Liver (tissue), 9 donors: ENCODE data around the gene SUN3. TPM values are rescaled to one million over a fixed set of nuclear protein-coding genes. Genes with fewer than 3 reads are reported as not detected.

Experiments used
- DNase-seq: peaks from one replicate; pipeline ENCODE4 v3.0.0-alpha.2; 2017; ENCODE audit warnings: low spot score
- H3K27ac ChIP-seq, 2 donors: one replicate each; pipeline ENCODE4 v1.7.0; 2013; ENCODE audit warnings: inconsistent platforms in 2 of 2, low read length in 2 of 2, control low read depth in 1 of 2, low read depth in 1 of 2, mild to moderate bottlenecking in 1 of 2
- H3K27me3 ChIP-seq, 4 donors: one replicate each; pipeline versions ENCODE4 v1.6.1 to v1.7.0; 2013; ENCODE audit warnings: low read length in 3 of 4, inconsistent platforms in 1 of 4, mild to moderate bottlenecking in 1 of 4, moderate library complexity in 1 of 4; ENCODE audit not compliant: control insufficient read depth in 4 of 4, insufficient read depth in 4 of 4
- H3K36me3 ChIP-seq, 4 donors: one replicate each; pipeline versions ENCODE4 v1.6.1 to v1.7.0; 2013; ENCODE audit warnings: low read length in 3 of 4, mild to moderate bottlenecking in 3 of 4, low read depth in 1 of 4, moderate library complexity in 1 of 4; ENCODE audit not compliant: control insufficient read depth in 4 of 4, insufficient read depth in 3 of 4
- H3K4me1 ChIP-seq, 4 donors: one replicate each; pipeline versions ENCODE4 v1.6.1 to v1.7.0; 2013; ENCODE audit warnings: low read length in 3 of 4, mild to moderate bottlenecking in 3 of 4, moderate library complexity in 1 of 4; ENCODE audit not compliant: control insufficient read depth in 4 of 4, insufficient read depth in 4 of 4
- H3K4me3 ChIP-seq, 3 donors: one replicate each; pipeline versions ENCODE4 v1.6.1 to v1.7.0; 2013; ENCODE audit warnings: low read length in 3 of 3, control low read depth in 1 of 3, low read depth in 1 of 3, mild to moderate bottlenecking in 1 of 3
- H3K9ac ChIP-seq, 2 donors: one replicate each; pipeline ENCODE4 v1.7.0; 2013; ENCODE audit warnings: low read length in 2 of 2, mild to moderate bottlenecking in 2 of 2, moderate library complexity in 2 of 2, control low read depth in 1 of 2, low read depth in 1 of 2
- H3K9me3 ChIP-seq, 4 donors: one replicate each; pipeline versions ENCODE4 v1.6.1 to v1.7.0; 2013; ENCODE audit warnings: low read length in 3 of 4; ENCODE audit not compliant: control insufficient read depth in 4 of 4
- CTCF ChIP-seq: fragments of 150-350 bp; IDR thresholded peaks from 2 replicates; pipeline ENCODE4 v1.5.1; 2017; ENCODE audit warnings: improper control_type of control experiment, low read depth, low read length; ENCODE audit not compliant: missing input control
- EGR1 ChIP-seq, 2 donors: IDR thresholded peaks; 2 replicates each; pipeline ENCODE4 v1.6.1; 2016 to 2018; ENCODE audit warnings: antibody characterized with exemption in 2 of 2, low read depth in 2 of 2
- FOXA1 ChIP-seq: IDR thresholded peaks from 2 replicates; pipeline ENCODE4 v1.6.1; 2016; ENCODE audit warnings: antibody characterized with exemption
- FOXA2 ChIP-seq: IDR thresholded peaks from 2 replicates; pipeline ENCODE4 v1.6.1; 2016; ENCODE audit warnings: antibody characterized with exemption
- GABPA ChIP-seq, 2 donors: IDR thresholded peaks in 1 of 2; conservative IDR thresholded peaks in 1 of 2; 2 replicates each; pipeline ENCODE4 v1.6.1; 2016; ENCODE audit warnings: antibody characterized with exemption in 2 of 2, mild to moderate bottlenecking in 1 of 2, moderate library complexity in 1 of 2
- HNF4G ChIP-seq: IDR thresholded peaks from 2 replicates; pipeline ENCODE4 v1.6.1; 2016; ENCODE audit warnings: antibody characterized with exemption
- MAX ChIP-seq: IDR thresholded peaks from 2 replicates; pipeline ENCODE4 v1.6.1; 2016; ENCODE audit warnings: antibody characterized with exemption
- NR2F2 ChIP-seq: IDR thresholded peaks from 2 replicates; pipeline ENCODE4 v1.6.1; 2016; ENCODE audit warnings: antibody characterized with exemption
- REST ChIP-seq: IDR thresholded peaks from 2 replicates; pipeline ENCODE4 v1.6.1; 2016; ENCODE audit warnings: antibody characterized with exemption, mild to moderate bottlenecking
- RXRA ChIP-seq, 2 donors: IDR thresholded peaks; 2 replicates each; pipeline ENCODE4 v1.6.1; 2017 to 2018; ENCODE audit warnings: antibody characterized with exemption in 2 of 2, mild to moderate bottlenecking in 1 of 2
- WGBS: extraction: QIAGEN DNeasy Blood & Tissue Kit; methylation state at CpG from one replicate; pipeline ENCODE4 v1.1.7; 2013; 5-methylcytosine and 5-hydroxymethylcytosine counted together
- polyA plus RNA-seq, 2 donors: library from polyadenylated mRNA; stranded (reverse) in 1 of 2; unstranded in 1 of 2; fragments of 200-250 nt in 1 of 2; fragments of >200 nt in 1 of 2; fragmentation: Nextera tagmentation in 1 of 2; extraction: Ambion mirVana in 1 of 2; gene quantifications; one replicate each; pipeline versions ENCODE4 v1.2.1 to v1.2.3, GENCODE V29; 2013 to 2015
- total RNA-seq, 2 donors: library from RNA; depleted of rRNA; stranded (reverse); fragments of >200 nt; gene quantifications; one replicate each; pipeline ENCODE4 v1.2.3, GENCODE V29; 2014
- donor health status: healthy.
- donor health status: healthy.
- donor health status: healthy.
- donor health status: healthy.
- donor health status: healthy.

The SUN3 gene
- total and polyA plus RNA-seq, 4 donors: not detected

- TF ChIP-seq CTCF: no peak
- TF ChIP-seq FOXA1: no peak
- no peak for TF ChIP-seq RXRA (IDR thresholded peaks at IDR 0.05)
These were observed 72.7 kb downstream of the SUN3 start (continued) for GRCh38 chr7:47956220-47956619.

GRCh38 chr7:47954231-47954911 lies 74.5 kb downstream of the SUN3 start:
- H3K27ac ChIP-seq: no peak overlapping the region
- H3K9ac ChIP-seq: no peak overlapping the region
- no peaks in the 10 kb centered on the region for H3K9me3 ChIP-seq
- DNase-seq: no peak
- H3K27me3 ChIP-seq: no peaks in the 10 kb centered on the region
- TF ChIP-seq EGR1 (IDR thresholded peaks at IDR 0.05; ENCODE audit: low read depth in 2 of 2) (no peak), FOXA2 (no peak), FOXA1 (no peak), REST (no peak), NR2F2 (no peak), RXRA (IDR thresholded peaks at IDR 0.05) (no peak)
- H3K4me3 ChIP-seq: no peak overlapping the region
- H3K36me3 ChIP-seq: peaks cover 0 to 18% (median 10%) of the 10 kb centered on the region in 4 donors
- 95% methylated on average over 4 of the region's 4 CpGs for WGBS
- peaks cover 0 to 5% (median 1%) of the 10 kb centered on the region in 4 donors for H3K4me1 ChIP-seq

GRCh38 chr7:47953822-47954221 lies 75.1 kb downstream of the SUN3 start:
- no peaks in the 10 kb centered on the region for H3K27me3 ChIP-seq
- H3K9me3 ChIP-seq: no peaks in the 10 kb centered on the region
- no peak for DNase-seq
- no peak overlapping the region for H3K4me3 ChIP-seq
- H3K9ac ChIP-seq: no peak overlapping the region
- no peak overlapping the region for H3K27ac ChIP-seq
- TF ChIP-seq MAX (no peak), GABPA (IDR thresholded peaks at IDR 0.05 in 1 of 2, conservative IDR thresholded peaks at IDR 0.05 in 1 of 2) (no peak), HNF4G (no peak), FOXA1 (no peak)
- H3K4me1 ChIP-seq: peaks cover 0 to 5% (median 1%) of the 10 kb centered on the region in 4 donors
- 95% methylated on average over 4 of the region's 4 CpGs for WGBS
- peaks cover 0 to 18% (median 10%) of the 10 kb centered on the region in 4 donors for H3K36me3 ChIP-seq
